Hepatocyte (in vitro differentiated cells): Measurements from ENCODE around the gene PLA2G4C.

Experiments used
- EZH2 ChIP-seq: fragments of 200-600 bp; sonication (generic); IDR thresholded peaks from 2 replicates; pipeline ENCODE4 v1.6.1; 2016; ENCODE audit warnings: antibody characterized with exemption, mild to moderate bottlenecking, borderline replicate concordance
- EZH2phosphoT487 ChIP-seq: fragments of 200-600 bp; sonication (generic); IDR thresholded peaks from one replicate; pipeline ENCODE4 v1.6.1; 2018; ENCODE audit warnings: antibody characterized with exemption, mild to moderate bottlenecking, low read depth, moderate library complexity; ENCODE audit not compliant: unreplicated experiment, severe bottlenecking
- TF ChIP-seq, protein P1 (sequence below): fragments of 200-600 bp; sonication (generic); IDR thresholded peaks from 2 replicates; pipeline ENCODE4 v1.5.1; 2016; ENCODE audit warnings: antibody characterized with exemption, mild to moderate bottlenecking; ENCODE audit not compliant: poor library complexity

DNA sequence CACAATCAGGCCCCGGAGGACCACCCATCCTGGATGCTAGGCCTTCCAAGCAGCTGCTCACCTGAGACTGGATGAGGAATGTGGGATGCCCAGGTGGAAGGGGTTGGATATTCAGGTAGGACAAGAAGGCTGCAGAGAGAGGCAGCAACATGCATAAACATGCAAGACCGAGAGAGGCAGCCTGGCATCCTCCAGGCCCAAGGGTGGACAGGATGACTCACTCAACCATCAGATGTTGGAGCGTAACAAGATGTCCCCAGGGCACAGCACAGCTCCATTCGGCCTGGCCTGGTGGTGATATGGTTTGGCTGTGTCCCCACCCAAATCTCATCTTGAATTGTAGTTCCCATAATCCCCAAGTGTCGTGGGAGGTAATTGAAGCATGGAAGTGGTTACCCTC lies 56.8 kb downstream of the PLA2G4C start:
- TF ChIP-seq, protein P1, sequence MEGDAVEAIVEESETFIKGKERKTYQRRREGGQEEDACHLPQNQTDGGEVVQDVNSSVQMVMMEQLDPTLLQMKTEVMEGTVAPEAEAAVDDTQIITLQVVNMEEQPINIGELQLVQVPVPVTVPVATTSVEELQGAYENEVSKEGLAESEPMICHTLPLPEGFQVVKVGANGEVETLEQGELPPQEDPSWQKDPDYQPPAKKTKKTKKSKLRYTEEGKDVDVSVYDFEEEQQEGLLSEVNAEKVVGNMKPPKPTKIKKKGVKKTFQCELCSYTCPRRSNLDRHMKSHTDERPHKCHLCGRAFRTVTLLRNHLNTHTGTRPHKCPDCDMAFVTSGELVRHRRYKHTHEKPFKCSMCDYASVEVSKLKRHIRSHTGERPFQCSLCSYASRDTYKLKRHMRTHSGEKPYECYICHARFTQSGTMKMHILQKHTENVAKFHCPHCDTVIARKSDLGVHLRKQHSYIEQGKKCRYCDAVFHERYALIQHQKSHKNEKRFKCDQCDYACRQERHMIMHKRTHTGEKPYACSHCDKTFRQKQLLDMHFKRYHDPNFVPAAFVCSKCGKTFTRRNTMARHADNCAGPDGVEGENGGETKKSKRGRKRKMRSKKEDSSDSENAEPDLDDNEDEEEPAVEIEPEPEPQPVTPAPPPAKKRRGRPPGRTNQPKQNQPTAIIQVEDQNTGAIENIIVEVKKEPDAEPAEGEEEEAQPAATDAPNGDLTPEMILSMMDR: no peak
- TF ChIP-seq EZH2phosphoT487 (no peak), EZH2 (no peak)
